NB4 (cell line): ENCODE data around the gene PRKCE.

Experiments
- CTCF ChIP-seq: IDR thresholded peaks from one replicate; pipeline ENCODE4 v1.5.1; 2012; ENCODE audit warnings: low read depth, low read length
- MAX ChIP-seq: IDR thresholded peaks from 2 replicates; pipeline ENCODE4 v1.6.1; 2011; ENCODE audit warnings: low read depth, low read length
- MYC ChIP-seq: IDR thresholded peaks from 2 replicates; pipeline ENCODE4 v1.6.1; 2011; ENCODE audit warnings: low read depth, low read length
- POLR2A ChIP-seq: IDR thresholded peaks from 2 replicates; pipeline ENCODE4 v1.6.1; 2011; ENCODE audit warnings: mild to moderate bottlenecking; ENCODE audit not compliant: insufficient read length; ENCODE audit errors: extremely low read depth

GRCh38 chr2:45879936-45880335 lies 228.5 kb downstream of the PRKCE start:
- TF ChIP-seq POLR2A = no peak
- TF ChIP-seq CTCF = no peak
- TF ChIP-seq MAX = no peak
- no peak for TF ChIP-seq MYC
